GM12878 (cell line): ENCODE data around the gene MRPS21. TPM values are rescaled to one million over a fixed set of nuclear protein-coding genes. Genes with fewer than 3 reads are reported as not detected.
A peak's percentile ranks its signal among the peaks of the same experiment; 100 is the strongest.

Experiments
- ATAC-seq: fragments of 200-7000 bp; cut with Tn5 transposase; 3 replicates; pipeline ENCODE4 v1.9.1; 2020; ENCODE audit warnings: mild to moderate bottlenecking, moderate library complexity
- Bru-seq: library from RNA; stranded (reverse); fragments of 400-500 nt; gene quantifications from one replicate; lab custom pipeline; 2021; lab: Mats Ljungman, UMichigan
- BruChase-seq, 2 experiments: library from RNA; stranded (reverse); fragments of 400-500 nt; gene quantifications; one replicate each; lab custom pipeline; 2021; lab: Mats Ljungman, UMichigan
- BruUV-seq: library from RNA; stranded (reverse); fragments of 400-500 nt; replicated peaks from 2 replicates; lab custom pipeline; 2021; lab: Mats Ljungman, UMichigan
- CTCF ChIA-PET: fragments of 300-600 bp; sonication (Branson Sonifier 250); formaldehyde crosslinking; extraction: SDS; loops from one replicate; lab custom pipeline; 2021; ENCODE audit warnings: inconsistent platforms; lab: Yijun Ruan, JAX
- POLR2A ChIA-PET: fragments of 350-600 bp; formaldehyde crosslinking; extraction: SDS; loops from one replicate; lab custom pipeline; 2021; ENCODE audit warnings: inconsistent platforms; lab: Charles Lee
- RAD21 ChIA-PET: fragments of 300-600 bp; sonication (Branson Sonifier 250); formaldehyde crosslinking; loops from one replicate; lab custom pipeline; 2023; ENCODE audit warnings: antibody characterized with exemption; ENCODE audit not compliant: unreplicated experiment; lab: Charles Lee
- SMC1A ChIA-PET: fragments of 300-600 bp; sonication (Branson Sonifier 250); formaldehyde crosslinking; loops from one replicate; lab custom pipeline; 2023; ENCODE audit not compliant: unreplicated experiment, uncharacterized antibody; lab: Charles Lee
- DNase-seq: peaks from one replicate; pipeline ENCODE4 v3.0.0-alpha.2; 2011; ENCODE audit warnings: low read depth, low spot score
- FAIRE-seq: peaks from 3 replicates; lab custom pipeline; 2011; peaks lifted over from hg19 to GRCh38; lab: Jason Lieb, UNC
- H2AFZ ChIP-seq: 2 replicates; pipeline ENCODE4 v1.6.0; 2011; ENCODE audit warnings: low read depth, low read length, control low read depth; ENCODE audit not compliant: control insufficient read depth
- H3K27ac ChIP-seq: 2 replicates; pipeline ENCODE4 v1.5.1; 2011; ENCODE audit warnings: control low read depth; ENCODE audit not compliant: control insufficient read depth, insufficient read depth
- H3K27me3 ChIP-seq, 2 experiments: replicated peaks in 1 of 2; 2 replicates each; pipeline versions ENCODE4 v1.6.0 to v1.6.1; 2011; ENCODE audit warnings: low read length in 1 of 2; ENCODE audit not compliant: control insufficient read depth in 2 of 2, insufficient read depth in 2 of 2
- H3K36me3 ChIP-seq, 2 experiments: 2 replicates each; pipeline ENCODE4 v1.5.1; 2011; ENCODE audit warnings: low read length in 1 of 2; ENCODE audit not compliant: control insufficient read depth in 2 of 2, insufficient read depth in 2 of 2
- H3K4me1 ChIP-seq: 2 replicates; pipeline ENCODE4 v1.6.1; 2011; ENCODE audit warnings: mild to moderate bottlenecking, low read length, moderate library complexity, mixed read lengths; ENCODE audit not compliant: control insufficient read depth, insufficient read depth
- H3K4me2 ChIP-seq: 2 replicates; pipeline ENCODE4 v1.6.0; 2011; ENCODE audit warnings: control low read depth; ENCODE audit not compliant: control insufficient read depth, insufficient read depth
- H3K4me3 ChIP-seq: fragments of 200-600 bp; sonication (generic); 2 replicates; pipeline ENCODE4 v1.5.1; 2016
- H3K79me2 ChIP-seq: 2 replicates; pipeline ENCODE4 v1.6.0; 2011; ENCODE audit warnings: low read length; ENCODE audit not compliant: control insufficient read depth, insufficient read depth
- H3K9ac ChIP-seq: 2 replicates; pipeline ENCODE4 v1.8.0; 2011; ENCODE audit warnings: low read length, control low read depth, mixed read lengths; ENCODE audit not compliant: control insufficient read depth, insufficient read depth
- H3K9me3 ChIP-seq: replicated peaks from 3 replicates; pipeline ENCODE4 v1.5.1; 2011; ENCODE audit warnings: mild to moderate bottlenecking, low read length; ENCODE audit not compliant: control insufficient read depth, insufficient read depth
- H4K20me1 ChIP-seq: 2 replicates; pipeline ENCODE4 v1.6.0; 2011; ENCODE audit not compliant: control insufficient read depth, insufficient read depth
- CHD2 ChIP-seq: IDR thresholded peaks from 2 replicates; pipeline ENCODE4 v1.6.1; 2011; ENCODE audit warnings: low read depth, low read length, improper control_type of control experiment, borderline replicate concordance
- DPF2 ChIP-seq: fragments of 450-650 bp; IDR thresholded peaks from 2 replicates; pipeline ENCODE4 v1.6.1; 2017; ENCODE audit warnings: mild to moderate bottlenecking
- E2F8 ChIP-seq: fragments of 450-650 bp; IDR thresholded peaks from 2 replicates; pipeline ENCODE4 v1.6.1; 2018; ENCODE audit warnings: mild to moderate bottlenecking, low read depth, moderate library complexity; ENCODE audit not compliant: partially characterized antibody
- HCFC1 ChIP-seq: fragments of 150-350 bp; IDR thresholded peaks from 2 replicates; pipeline ENCODE4 v1.6.1; 2014; ENCODE audit warnings: low read length
- HSF1 ChIP-seq: fragments of 150-350 bp; IDR thresholded peaks from 2 replicates; pipeline ENCODE4 v1.6.1; 2014; ENCODE audit warnings: mild to moderate bottlenecking, low read depth, low read length
- JUND ChIP-seq: IDR thresholded peaks from 2 replicates; pipeline ENCODE4 v1.6.1; 2012; ENCODE audit warnings: low read depth, mild to moderate bottlenecking, low read length, improper control_type of control experiment, moderate library complexity
- NR2C1 ChIP-seq: fragments of 450-650 bp; IDR thresholded peaks from 2 replicates; pipeline ENCODE4 v1.6.1; 2017; ENCODE audit warnings: antibody characterized with exemption, mild to moderate bottlenecking, moderate library complexity
- RAD51 ChIP-seq: fragments of 450-650 bp; IDR thresholded peaks from 2 replicates; pipeline ENCODE4 v1.6.1; 2016; ENCODE audit warnings: moderate library complexity, mild to moderate bottlenecking, inconsistent platforms
- SUZ12 ChIP-seq: fragments of 200-600 bp; sonication (generic); IDR thresholded peaks from one replicate; pipeline ENCODE4 v1.6.1; 2018; ENCODE audit warnings: antibody characterized with exemption, mild to moderate bottlenecking; ENCODE audit not compliant: unreplicated experiment
- TAF1 ChIP-seq: IDR thresholded peaks from 2 replicates; pipeline ENCODE4 v1.6.1; 2011; ENCODE audit warnings: mild to moderate bottlenecking, low read depth, low read length, borderline replicate concordance
- USF2 ChIP-seq: IDR thresholded peaks from 2 replicates; pipeline ENCODE4 v1.6.1; 2011; ENCODE audit warnings: low read depth, low read length, improper control_type of control experiment, borderline replicate concordance
- ZSCAN29 ChIP-seq: fragments of 450-650 bp; IDR thresholded peaks from 2 replicates; pipeline ENCODE4 v1.6.1; 2017; ENCODE audit warnings: mild to moderate bottlenecking, moderate library complexity
- WGBS: methylation state at CpG from one replicate; pipeline ENCODE4 v1.1.6; 2016; ENCODE audit warnings: low lambda C conversion rate; ENCODE audit not compliant: insufficient replicate concordance, insufficient coverage; ENCODE audit errors: missing lambda C conversion rate; 5-methylcytosine and 5-hydroxymethylcytosine counted together
- in situ Hi-C: fragments of 300-500 bp; cut with MboI; formaldehyde crosslinking; loops from 9 replicates; pipeline ENCODE4 v1.14.3; 2018; ENCODE audit warnings: mixed read lengths
- intact Hi-C: fragments of 100-400 bp; cut with micrococcal nuclease; formaldehyde crosslinking; loops from one replicate; pipeline ENCODE4 v1.14.2; 2022; ENCODE audit not compliant: unreplicated experiment
- long read RNA-seq, 2 experiments: library from polyadenylated mRNA; unstranded; transcript quantifications; one replicate each; pipeline ENCODE4 v2.0.0, GENCODE V29; 2019 to 2020
- polyA minus RNA-seq, 3 experiments: library from RNA; depleted of rRNA, polyadenylated mRNA; stranded (reverse); fragments of >200 nt; gene quantifications; 2 replicates each; pipeline ENCODE4 v1.2.3, GENCODE V29; 2011
- polyA plus RNA-seq, 11 experiments: library from polyadenylated mRNA; depleted of rRNA in 4 of 11; unstranded in 6 of 11; stranded (reverse) in 5 of 11; fragments of >200 nt; fragmentation: Nextera tagmentation in 4 of 11; fragmentation: Illumina TruSeq in 1 of 11; extraction: Ambion mirVana in 4 of 11; extraction: Trizol in 1 of 11; gene quantifications; 1 replicate in 1 of 11; 2 replicates in 10 of 11; pipeline versions ENCODE4 v1.2.1 to v1.2.3, GENCODE V29; 2011 to 2016; ENCODE audit warnings: inconsistent platforms in 2 of 11, missing spikeins in 2 of 11, low read depth in 1 of 11
- total RNA-seq, 4 experiments: library from RNA; depleted of rRNA in 3 of 4; stranded (reverse); fragments of >200 nt in 3 of 4; fragmentation: Illumina TruSeq in 1 of 4; extraction: Trizol in 1 of 4; gene quantifications; 2 replicates each; pipeline versions ENCODE4 v1.2.1 to v1.2.3, GENCODE V29; 2013 to 2021

MRPS21 gene
- 21.0 and 24.3 TPM in 2 replicates for total RNA-seq (2013; cell fraction: nucleolus; rRNA removed)
- total RNA-seq (2014; rRNA removed) (65.0 and 69.4 TPM in 2 replicates), total RNA-seq (2014; rRNA removed; fragmentation: Illumina TruSeq; extraction: Trizol) (90.6 and 92.1 TPM in 2 replicates), total RNA-seq (2021) (76.6 and 80.0 TPM in 2 replicates), polyA plus RNA-seq (2011; rRNA removed) (115 and 132 TPM in 2 replicates), polyA plus RNA-seq (2014; fragmentation: Illumina TruSeq; extraction: Trizol) (71.5 and 73.3 TPM in 2 replicates), polyA plus RNA-seq (2014; fragmentation: Nextera tagmentation; extraction: Ambion mirVana) (100 to 1,000 TPM; 255 to 275 TPM), polyA plus RNA-seq (2014; rRNA removed) (77.8 and 80.0 TPM in 2 replicates), polyA plus RNA-seq (2016; fragmentation: Nextera tagmentation; extraction: Ambion mirVana) (100 to 1,000 TPM; 139 to 152 TPM), polyA minus RNA-seq (2011; rRNA and poly(A)+ RNA removed) (18.3 and 23.0 TPM in 2 replicates), Bru-seq, nascent RNA (percentile 88 among the genes with signal in this experiment), BruChase-seq, experiment 1, labeled RNA remaining after a 6-hour chase (percentile 78 among the genes with signal in this experiment), BruChase-seq, experiment 2, labeled RNA remaining after a 2-hour chase (percentile 77 among the genes with signal in this experiment)
- polyA plus RNA-seq (2011; ENCODE audit: low read depth) = 62.1 TPM
- polyA plus RNA-seq (2011; cell fraction: cytosol; rRNA removed) = 56.8 and 61.9 TPM in 2 replicates
- polyA plus RNA-seq (2011; cell fraction: nucleus; rRNA removed) = 65.2 and 82.2 TPM in 2 replicates
- 57.3 and 62.4 TPM in 2 replicates for polyA plus RNA-seq (2012)
- polyA minus RNA-seq (2011; cell fraction: cytosol; rRNA and poly(A)+ RNA removed) = 13.2 and 13.6 TPM in 2 replicates
- polyA minus RNA-seq (2011; cell fraction: nucleus; rRNA and poly(A)+ RNA removed) = 12.9 and 20.1 TPM in 2 replicates
- long read RNA-seq, experiment 1, transcript MRPS21-202 (3 exons, 1,226 nt) = major isoform, 60 of 91 reads
- long read RNA-seq, experiment 1, transcript MRPS21-201 (2 exons, 1,462 nt) = minor isoform, 30 of 91 reads
- long read RNA-seq, experiment 1, partial matches to known transcripts = 0 of 91 reads
- long read RNA-seq, experiment 1, other reads (novel, unspliced or antisense) = 1 of 91 reads
- long read RNA-seq, experiment 2, transcript MRPS21-201 (2 exons, 1,462 nt) = minor isoform, 60 of 190 reads
- long read RNA-seq, experiment 2, transcript MRPS21-202 (3 exons, 1,226 nt) = major isoform, 117 of 190 reads
- long read RNA-seq, experiment 2, partial matches to known transcripts = 10 of 190 reads
- long read RNA-seq, experiment 2, other reads (novel, unspliced or antisense) = 3 of 190 reads

- TSS peak; percentile 97 for BruUV-seq
- peak within 1 kb of the TSS; percentile 35 for H3K27ac ChIP-seq
- ATAC-seq (peak; percentile 100), FAIRE-seq (peak; percentile 98), DNase-seq (peak; percentile 76)
- peaks cover 16% of the 10 kb centered on the region for H3K79me2 ChIP-seq
- peak within 1 kb of the TSS; percentile 86 for H3K9ac ChIP-seq
- ChIA-PET RAD21 (no interaction called here), POLR2A (no interaction called here), SMC1A (no interaction called here), CTCF (no interaction called here)
- intact Hi-C loops (no loop called here), in situ Hi-C loops (no loop called here)
- no peaks in the 10 kb centered on the region for H4K20me1 ChIP-seq
- peak within 1 kb of the TSS; percentile 91 for H2AFZ ChIP-seq
- no peaks in the 10 kb centered on the region for H3K4me1 ChIP-seq
- peak within 1 kb of the TSS; percentile 75 for H3K4me2 ChIP-seq
- no peaks in the 10 kb centered on the region for H3K36me3 ChIP-seq
- no peaks in the 10 kb centered on the region for H3K9me3 ChIP-seq
- H3K4me3 ChIP-seq = peak within 1 kb of the TSS; percentile 95
- no peaks in the 10 kb centered on the region for H3K27me3 ChIP-seq
- WGBS = 5% methylated on average over 43 of the region's 43 CpGs
- no peak for TF ChIP-seq USF2
- peak; percentile 71; the same call in 1 of the 2 replicates for TF ChIP-seq TAF1
- no peak for TF ChIP-seq SUZ12
- no peak for TF ChIP-seq ZSCAN29
- 0 out of 2 replicates have a peak, but pooled peaks have one; percentile 22 for TF ChIP-seq DPF2
- no peak; the same call in 1 of the 2 replicates for TF ChIP-seq CHD2
- TF ChIP-seq NR2C1 = peak; percentile 70
- peak; percentile 68 for TF ChIP-seq HCFC1
- no peak for TF ChIP-seq JUND
- TF ChIP-seq E2F8 = peak; percentile 66
- TF ChIP-seq HSF1 = no peak
- TF ChIP-seq RAD51 = no peak
Measured at GRCh38 chr1:150293433-150294253, at the start of gene MRPS21. TSS of gene MRPS21 (plus strand) at chr1:150293861. CDS start at chr1:150294367, 506 bp downstream.
